ENCODE data around the gene ASAH2B.
"Not testable (repeated sequence)": the region's sequence is repeated elsewhere in the genome, so short reads cannot be mapped to it uniquely, and the experiment has no call there.

The ASAH2B gene

DNA sequence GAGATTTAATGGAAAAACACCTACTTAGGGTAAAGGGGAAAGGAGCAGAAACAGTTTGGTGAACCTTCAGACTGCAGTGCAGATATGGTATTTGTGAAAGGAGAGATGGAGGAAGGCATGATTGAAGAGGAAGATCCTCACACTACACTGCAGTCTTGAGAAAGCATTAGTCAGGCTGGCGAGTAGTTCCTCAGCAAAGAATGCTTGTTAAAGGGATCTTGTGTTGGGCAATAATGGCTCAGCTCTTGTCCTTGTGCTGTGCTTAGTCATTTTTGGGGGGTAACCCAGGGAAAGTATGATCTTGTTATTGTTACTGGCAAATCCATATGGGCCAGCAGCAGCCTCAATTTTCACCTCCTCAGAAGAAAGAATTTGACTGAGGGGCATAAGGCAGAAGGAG is 40.3 kb downstream of the ASAH2B start:
- not testable (repeated sequence) for H3K9me3 Mint-ChIP-seq, H3K36me3 Mint-ChIP-seq, ATAC-seq, H3K4me3 Mint-ChIP-seq, H3K27ac Mint-ChIP-seq, H3K27me3 Mint-ChIP-seq, H3K4me1 Mint-ChIP-seq

DNA sequence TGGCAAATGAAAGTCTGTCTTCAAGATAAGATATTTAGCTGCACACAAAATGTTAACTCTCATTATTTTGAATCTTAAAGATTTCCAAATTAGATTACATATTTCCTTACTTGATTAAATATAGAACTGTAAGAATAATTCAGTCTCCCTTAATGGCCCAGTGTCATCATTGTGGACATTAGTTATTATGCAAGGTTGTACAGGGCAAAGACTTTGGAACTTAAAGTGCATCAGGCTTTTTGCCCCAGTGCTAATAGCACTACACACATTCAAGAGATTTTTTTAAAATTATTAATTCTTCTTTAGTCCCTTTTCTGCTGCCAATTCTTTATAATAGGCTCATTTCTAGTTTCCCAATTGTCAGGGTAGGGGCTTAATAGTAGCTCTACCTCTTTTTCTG is 42.3 kb downstream of the ASAH2B start:
- not testable (repeated sequence) for H3K36me3 Mint-ChIP-seq, ATAC-seq, H3K4me3 Mint-ChIP-seq, H3K4me1 Mint-ChIP-seq, H3K27ac Mint-ChIP-seq, H3K9me3 Mint-ChIP-seq
- H3K27me3 Mint-ChIP-seq = peaks cover 18% of the 10 kb centered on the region

DNA sequence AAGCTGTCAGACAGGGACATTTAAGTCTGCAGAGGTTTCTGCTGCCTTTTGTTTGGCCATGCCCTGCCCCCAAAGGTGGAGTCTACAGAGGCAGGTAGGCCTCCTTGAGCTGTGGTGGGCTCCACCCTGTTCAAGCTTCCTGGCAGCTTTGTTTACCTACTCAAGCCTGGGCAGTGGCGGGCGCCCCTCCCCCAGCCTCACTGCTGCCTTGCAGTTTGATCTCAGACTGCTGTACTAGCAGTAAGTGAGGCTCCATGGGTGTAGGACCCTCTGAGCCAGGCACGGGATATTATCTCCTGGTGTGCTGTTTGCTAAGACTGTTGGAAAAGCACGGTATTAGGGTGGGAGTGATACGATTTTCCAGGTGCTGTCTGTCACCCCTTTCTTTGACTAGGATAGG is 48.2 kb downstream of the ASAH2B start:
- H3K9me3 Mint-ChIP-seq, H3K36me3 Mint-ChIP-seq, H3K4me3 Mint-ChIP-seq, H3K27ac Mint-ChIP-seq, ATAC-seq, H3K4me1 Mint-ChIP-seq: not testable (repeated sequence)
- H3K27me3 Mint-ChIP-seq = peaks cover 44% of the 10 kb centered on the region

- Mint-ChIP-seq H3K27ac (no peak overlapping the region), H3K27me3 (peaks cover 44% of the 10 kb centered on the region), H3K9me3 (peaks cover 5% of the 10 kb centered on the region), H3K36me3 (peaks cover 7% of the 10 kb centered on the region), H3K4me1 (no peaks in the 10 kb centered on the region), H3K4me3 (no peak overlapping the region)
- peak; percentile 51 for ATAC-seq
These were observed 49.5 kb downstream of the ASAH2B start for GRCh38 chr10:50788951-50789945.

DNA sequence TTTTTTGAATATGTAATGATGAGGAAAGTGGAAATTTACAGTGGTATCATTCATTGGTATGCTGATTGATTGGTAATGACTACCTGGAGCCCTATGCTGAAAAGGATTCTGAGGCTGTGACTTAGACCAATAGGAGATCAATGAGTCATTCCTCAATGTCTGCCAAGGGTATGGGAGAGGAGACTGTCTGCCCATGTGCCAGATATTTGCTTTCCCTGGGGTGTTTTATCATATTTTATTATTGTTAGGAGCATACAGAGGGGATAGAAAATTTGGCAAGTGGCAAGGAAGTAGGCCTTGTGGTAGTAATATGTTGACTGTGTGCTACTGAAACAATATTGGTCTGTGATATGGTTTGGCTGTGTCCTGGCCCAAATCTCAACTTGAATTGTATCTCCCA is 54.8 kb downstream of the ASAH2B start:
- no peak for ATAC-seq
- Mint-ChIP-seq H3K9me3 (no peaks in the 10 kb centered on the region), H3K36me3 (no peaks in the 10 kb centered on the region), H3K4me1 (no peaks in the 10 kb centered on the region), H3K4me3 (no peak overlapping the region), H3K27ac (no peak overlapping the region), H3K27me3 (peaks cover 31% of the 10 kb centered on the region)

DNA sequence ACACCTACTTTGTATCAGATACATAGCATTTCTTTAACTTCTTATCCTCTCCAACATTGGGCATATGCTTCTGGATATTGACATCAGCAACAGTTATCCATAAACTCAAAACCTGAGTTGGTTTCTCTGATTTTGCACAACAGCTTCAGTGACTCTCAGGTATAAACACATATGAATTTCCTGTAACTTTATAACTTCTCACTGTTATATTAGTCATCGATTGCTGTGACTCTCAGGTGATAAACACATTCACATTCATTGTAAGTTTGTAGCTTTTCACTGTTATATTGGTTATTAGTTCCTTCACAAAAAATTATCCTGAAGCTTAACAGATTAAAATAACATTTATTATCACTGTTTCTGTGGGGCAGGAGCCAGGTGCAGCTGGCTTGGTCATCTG is 57.0 kb downstream of the ASAH2B start:
- no peak for ATAC-seq
- no peak overlapping the region for H3K4me3 Mint-ChIP-seq
- H3K9me3 Mint-ChIP-seq = no peaks in the 10 kb centered on the region
- no peaks in the 10 kb centered on the region for H3K4me1 Mint-ChIP-seq
- no peak overlapping the region for H3K27ac Mint-ChIP-seq
- H3K36me3 Mint-ChIP-seq = no peaks in the 10 kb centered on the region
- peaks cover 23% of the 10 kb centered on the region for H3K27me3 Mint-ChIP-seq

DNA sequence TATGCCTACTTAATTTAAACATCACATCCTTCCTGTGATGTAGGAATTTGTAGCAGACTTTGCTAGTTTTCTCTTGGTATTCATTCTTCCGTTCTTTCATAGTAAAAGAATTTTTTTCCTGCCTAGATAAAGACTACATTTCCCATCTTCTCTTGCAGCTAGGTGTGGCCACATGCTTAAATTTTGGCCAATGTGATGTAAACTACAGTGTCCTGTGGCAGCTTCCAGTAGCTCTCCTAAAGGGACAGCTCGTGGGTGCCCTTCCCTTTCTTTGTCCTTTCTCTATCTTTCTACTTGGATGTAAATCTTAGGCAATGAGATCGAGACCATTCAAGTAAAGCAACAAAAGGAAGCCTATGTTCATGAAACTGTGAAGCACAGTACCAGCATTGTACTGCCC is 58.6 kb downstream of the ASAH2B start:
- Mint-ChIP-seq H3K36me3 (no peaks in the 10 kb centered on the region), H3K27me3 (peaks cover 23% of the 10 kb centered on the region), H3K9me3 (no peaks in the 10 kb centered on the region), H3K4me1 (no peaks in the 10 kb centered on the region), H3K4me3 (no peak overlapping the region), H3K27ac (no peak overlapping the region)
- ATAC-seq = no peak

- Mint-ChIP-seq H3K27me3 (peaks cover 23% of the 10 kb centered on the region), H3K4me1 (no peaks in the 10 kb centered on the region), H3K36me3 (no peaks in the 10 kb centered on the region), H3K27ac (no peak overlapping the region), H3K9me3 (no peaks in the 10 kb centered on the region), H3K4me3 (no peak overlapping the region)
- ATAC-seq = no peak
These were observed 59.9 kb downstream of the ASAH2B start for GRCh38 chr10:50799595-50799994.

DNA sequence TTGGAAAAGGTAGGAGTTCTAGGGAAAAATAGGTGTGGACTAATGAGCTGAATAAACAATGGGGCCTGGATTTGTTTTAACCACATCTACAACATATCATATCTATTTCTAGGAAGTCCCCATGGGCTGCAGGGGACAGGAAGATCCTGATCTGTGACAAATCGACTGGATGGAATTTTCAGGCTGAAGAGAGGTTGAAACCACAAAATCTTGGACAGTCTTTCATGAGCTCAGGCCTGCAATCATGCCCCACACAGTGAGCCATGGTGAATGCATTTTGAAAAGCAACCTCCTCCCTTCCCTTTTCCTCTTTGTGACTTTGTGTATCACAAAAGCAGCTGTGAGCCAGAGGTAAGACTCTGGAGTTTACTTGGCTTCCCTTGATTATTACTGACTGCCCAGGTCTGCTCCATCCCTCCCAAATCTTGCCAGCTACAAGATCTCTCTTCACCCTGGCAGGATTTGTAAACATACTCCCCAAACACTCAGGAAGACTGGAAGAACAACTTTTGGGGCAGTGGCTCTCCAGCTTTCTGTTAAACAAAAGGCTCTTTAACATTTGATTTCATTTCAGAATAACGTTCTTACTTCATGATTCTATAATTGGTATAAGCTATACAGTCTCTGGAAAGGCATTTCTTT is 66.4 kb downstream of the ASAH2B start:
- ATAC-seq = no peak
- H3K4me3 Mint-ChIP-seq = no peak overlapping the region
- no peaks in the 10 kb centered on the region for H3K4me1 Mint-ChIP-seq
- H3K27ac Mint-ChIP-seq = no peak overlapping the region
- no peaks in the 10 kb centered on the region for H3K27me3 Mint-ChIP-seq
- no peaks in the 10 kb centered on the region for H3K9me3 Mint-ChIP-seq
- H3K36me3 Mint-ChIP-seq = no peaks in the 10 kb centered on the region

DNA sequence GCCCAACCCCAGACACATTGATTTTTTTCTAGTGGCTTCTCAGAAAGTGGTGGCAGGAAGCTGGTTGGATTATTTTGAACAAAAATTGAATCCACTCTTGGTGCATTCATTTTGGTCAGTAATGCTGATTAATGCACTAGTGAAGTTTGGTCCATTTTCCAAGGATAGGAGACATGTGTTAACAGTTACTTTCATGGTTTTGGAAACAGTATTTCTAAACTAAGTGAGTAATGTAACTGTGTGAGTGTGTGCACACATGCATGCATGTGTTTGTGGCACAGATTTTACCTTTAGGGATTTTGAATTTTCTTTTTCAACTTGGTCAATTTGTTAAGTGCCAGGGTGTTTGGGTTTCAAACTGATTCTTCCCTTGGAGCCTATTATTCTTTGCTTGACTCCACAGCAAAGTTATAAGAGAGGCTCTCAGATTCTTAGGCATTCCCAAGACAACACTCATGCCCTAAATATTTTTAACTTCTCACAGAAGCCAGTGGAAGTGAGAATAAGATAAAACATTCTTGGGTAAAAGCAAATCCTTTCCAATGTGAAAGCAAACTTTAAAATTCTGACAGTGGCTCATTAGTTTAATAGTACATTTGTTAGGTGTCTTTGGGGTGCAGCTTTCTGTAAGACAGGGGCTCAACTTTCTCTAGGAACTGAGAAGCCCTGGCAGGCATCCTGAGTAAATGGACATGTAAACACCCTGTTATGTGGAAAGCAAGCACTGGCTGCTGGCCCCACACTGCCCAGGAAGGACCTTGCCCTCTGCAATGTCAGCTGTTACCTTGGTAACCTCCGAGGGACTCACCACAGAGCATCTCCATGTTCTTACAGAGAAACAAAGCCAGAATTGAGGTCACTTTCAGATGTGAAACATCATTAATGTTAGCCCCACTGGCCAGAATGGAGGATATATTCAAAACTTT is 68.4 kb downstream of the ASAH2B start:
- Mint-ChIP-seq H3K27me3 (no peaks in the 10 kb centered on the region), H3K9me3 (no peaks in the 10 kb centered on the region), H3K4me1 (no peaks in the 10 kb centered on the region), H3K36me3 (no peaks in the 10 kb centered on the region), H3K4me3 (no peak overlapping the region), H3K27ac (no peak overlapping the region)
- no peak for ATAC-seq

Measured in stimulated activated memory B cell treated with anti-CD40 and anti-IgM and Interleukin-4, amounts not matched to agents 10 μg/mL and 1 μg/mL and 100 μg/mL, for 72 hours (primary cell).